Activated B cell treated with CpG ODN at 0.5 μM for 24 hours (primary cell): ENCODE measurements around the gene CACNG7. TPM values are rescaled to one million over a fixed set of nuclear protein-coding genes. Genes with fewer than 3 reads are reported as not detected.

Experiments
- ATAC-seq: fragments of 200-7000 bp; cut with Tn5 transposase; one replicate; pipeline ENCODE4 v1.10.0; 2021; ENCODE audit warnings: low read depth, mild to moderate bottlenecking, moderate library complexity
- CTCF ChIA-PET: fragments of 350-600 bp; sonication (Branson Sonifier 250); formaldehyde crosslinking; loops from one replicate; lab custom pipeline; 2021; ENCODE audit warnings: antibody characterized with exemption; lab: Charles Lee
- POLR2A ChIA-PET: fragments of 350-600 bp; sonication (Branson Sonifier 250); formaldehyde crosslinking; loops from one replicate; lab custom pipeline; 2021; ENCODE audit warnings: antibody characterized with exemption; lab: Charles Lee
- DNase-seq: peaks from one replicate; pipeline ENCODE4 v3.0.0; 2022
- H3K27ac Mint-ChIP-seq: one replicate; pipeline ENCODE4 v1.8.0; 2020; ENCODE audit warnings: mixed read lengths
- H3K27me3 Mint-ChIP-seq: one replicate; pipeline ENCODE4 v1.8.0; 2021; ENCODE audit warnings: mixed read lengths
- H3K36me3 Mint-ChIP-seq: one replicate; pipeline ENCODE4 v1.8.0; 2021; ENCODE audit warnings: low read depth, mixed read lengths
- H3K4me1 Mint-ChIP-seq: one replicate; pipeline ENCODE4 v1.8.0; 2021; ENCODE audit warnings: mixed read lengths
- H3K4me3 Mint-ChIP-seq: one replicate; pipeline ENCODE4 v1.8.0; 2020; ENCODE audit warnings: mild to moderate bottlenecking, mixed read lengths
- H3K9me3 Mint-ChIP-seq: one replicate; pipeline ENCODE4 v1.8.0; 2020; ENCODE audit warnings: mixed read lengths
- CTCF ChIP-seq: fragments of 200-600 bp; IDR thresholded peaks from one replicate; pipeline ENCODE4 v1.8.0; 2022; ENCODE audit warnings: antibody characterized with exemption, mild to moderate bottlenecking
- intact Hi-C: fragments of 100-400 bp; cut with micrococcal nuclease; formaldehyde crosslinking; loops from one replicate; pipeline ENCODE4 v1.15.1; 2024
- total RNA-seq: library from RNA; stranded (reverse); gene quantifications from 2 replicates; pipeline ENCODE4 v1.2.3, GENCODE V29; 2022

CACNG7 gene
- total RNA-seq, 1 donor from 2014 or later = not detected

GRCh38 chr19:53982001-53982451 lies 72.9 kb downstream of the CACNG7 start:
- ChIA-PET CTCF (no interaction called here), POLR2A (no interaction called here)
- Mint-ChIP-seq H3K9me3 (peaks cover 10% of the 10 kb centered on the region), H3K36me3 (peaks cover 4% of the 10 kb centered on the region), H3K27ac (no peak overlapping the region), H3K4me3 (no peak overlapping the region), H3K4me1 (peaks cover 12% of the 10 kb centered on the region), H3K27me3 (peaks cover 36% of the 10 kb centered on the region)
- ATAC-seq (no peak), DNase-seq (no peak)
- intact Hi-C loops = no loop called here
- no peak for TF ChIP-seq CTCF

GRCh38 chr19:53982611-53983010 lies 73.5 kb downstream of the CACNG7 start:
- ChIA-PET CTCF (no interaction called here), POLR2A (no interaction called here)
- ATAC-seq (no peak), DNase-seq (no peak)
- intact Hi-C loops = no loop called here
- H3K4me3 Mint-ChIP-seq = no peak overlapping the region
- H3K36me3 Mint-ChIP-seq = peaks cover 2% of the 10 kb centered on the region
- H3K9me3 Mint-ChIP-seq = peaks cover 10% of the 10 kb centered on the region
- TF ChIP-seq CTCF = no peak
- H3K4me1 Mint-ChIP-seq = peaks cover 9% of the 10 kb centered on the region
- H3K27me3 Mint-ChIP-seq = peaks cover 32% of the 10 kb centered on the region
- no peak overlapping the region for H3K27ac Mint-ChIP-seq

GRCh38 chr19:53983457-53984289 lies 74.6 kb downstream of the CACNG7 start:
- Mint-ChIP-seq H3K4me1 (peaks cover 4% of the 10 kb centered on the region), H3K27ac (no peak overlapping the region), H3K9me3 (peaks cover 10% of the 10 kb centered on the region), H3K27me3 (peaks cover 26% of the 10 kb centered on the region), H3K36me3 (peaks cover 2% of the 10 kb centered on the region), H3K4me3 (no peak overlapping the region)
- POLR2A ChIA-PET = no interaction called here
- intact Hi-C loops = no loop called here
- DNase-seq = no peak
- no peak for ATAC-seq
- CTCF ChIA-PET = no interaction called here
- TF ChIP-seq CTCF = no peak

- no peaks in the 10 kb centered on the region for H3K4me1 Mint-ChIP-seq
- CTCF ChIA-PET = no interaction called here
- intact Hi-C loops = no loop called here
- no peak for ATAC-seq
- peaks cover 2% of the 10 kb centered on the region for H3K9me3 Mint-ChIP-seq
- no peak overlapping the region for H3K27ac Mint-ChIP-seq
- DNase-seq = no peak
- peaks cover 11% of the 10 kb centered on the region for H3K27me3 Mint-ChIP-seq
- TF ChIP-seq CTCF = no peak
- no peak overlapping the region for H3K4me3 Mint-ChIP-seq
- POLR2A ChIA-PET = no interaction called here
- H3K36me3 Mint-ChIP-seq = no peaks in the 10 kb centered on the region
Observed at GRCh38 chr19:53985863-53986262, 76.8 kb downstream of the CACNG7 start.

GRCh38 chr19:53988981-53989380 lies 79.9 kb downstream of the CACNG7 start:
- no peak overlapping the region for H3K4me3 Mint-ChIP-seq

More at GRCh38 chr19:53988981-53989380, 79.9 kb downstream of the CACNG7 start:
- ChIA-PET POLR2A (no interaction called here), CTCF (no interaction called here)
- ATAC-seq = no peak
- H3K27ac Mint-ChIP-seq = no peak overlapping the region
- intact Hi-C loops = no loop called here
- no peak for TF ChIP-seq CTCF
- H3K4me1 Mint-ChIP-seq = no peaks in the 10 kb centered on the region
- no peak for DNase-seq
- no peaks in the 10 kb centered on the region for H3K9me3 Mint-ChIP-seq
- H3K27me3 Mint-ChIP-seq = peaks cover 18% of the 10 kb centered on the region
- H3K36me3 Mint-ChIP-seq = no peaks in the 10 kb centered on the region
